TTC549 (cell line): ENCODE measurements around the gene TRDMT1.

Source experiments
- FAIRE-seq: peaks from 2 replicates; lab custom pipeline; 2012; peaks lifted over from hg19 to GRCh38; lab: Jason Lieb, UNC

TRDMT1 gene

GRCh38 chr10:17209302-17209701 is 7.8 kb upstream of the TRDMT1 start:
- FAIRE-seq, result no peak

GRCh38 chr10:17208476-17208875 is 7.0 kb upstream of the TRDMT1 start:
- FAIRE-seq, result no peak

- FAIRE-seq, result peak; percentile 13
Observed at GRCh38 chr10:17206210-17206709, 4.8 kb upstream of the TRDMT1 start.

- FAIRE-seq, result no peak
Observed at GRCh38 chr10:17203416-17203815, 1.9 kb upstream of the TRDMT1 start.

GRCh38 chr10:17202999-17203398 is 1.5 kb upstream of the TRDMT1 start:
- no peak for FAIRE-seq

GRCh38 chr10:17202506-17202905 is 1.0 kb upstream of the TRDMT1 start:
- FAIRE-seq, result no peak

GRCh38 chr10:17201794-17202116 is 283 bp upstream of the TRDMT1 start:
- no peak for FAIRE-seq

- no peak for FAIRE-seq
Observed at GRCh38 chr10:17200001-17200911, 1.2 kb downstream of the TRDMT1 start.

GRCh38 chr10:17199351-17199804 is 2.1 kb downstream of the TRDMT1 start:
- FAIRE-seq, result peak; percentile 93

- FAIRE-seq, result no peak
Observed at GRCh38 chr10:17196573-17196972, 4.9 kb downstream of the TRDMT1 start.

- FAIRE-seq, result no peak
Observed at GRCh38 chr10:17196045-17196444, 5.4 kb downstream of the TRDMT1 start.

- FAIRE-seq, result no peak
Observed at GRCh38 chr10:17195083-17195482, 6.4 kb downstream of the TRDMT1 start.

- FAIRE-seq, result no peak
Observed at GRCh38 chr10:17190602-17191001, 10.9 kb downstream of the TRDMT1 start.

- no peak for FAIRE-seq
Observed at GRCh38 chr10:17188644-17189172, 12.8 kb downstream of the TRDMT1 start.

GRCh38 chr10:17185873-17186272 is 15.6 kb downstream of the TRDMT1 start:
- no peak for FAIRE-seq

- no peak for FAIRE-seq
Observed at GRCh38 chr10:17183110-17183509, 18.4 kb downstream of the TRDMT1 start.

GRCh38 chr10:17181751-17182150 is 19.7 kb downstream of the TRDMT1 start:
- no peak for FAIRE-seq

GRCh38 chr10:17181110-17181509 is 20.4 kb downstream of the TRDMT1 start:
- FAIRE-seq, result no peak

GRCh38 chr10:17179002-17179401 is 22.5 kb downstream of the TRDMT1 start:
- no peak for FAIRE-seq

- FAIRE-seq, result no peak
Observed at GRCh38 chr10:17178006-17178405, 23.5 kb downstream of the TRDMT1 start.

GRCh38 chr10:17177014-17177413 is 24.5 kb downstream of the TRDMT1 start:
- no peak for FAIRE-seq

- peak; percentile 48 for FAIRE-seq
Observed at GRCh38 chr10:17176091-17176490, 25.4 kb downstream of the TRDMT1 start.

- no peak for FAIRE-seq
Observed at GRCh38 chr10:17175551-17175950, 25.9 kb downstream of the TRDMT1 start.

GRCh38 chr10:17174626-17175025 is 26.8 kb downstream of the TRDMT1 start:
- FAIRE-seq, result no peak
